KOPT-K1 (cell line): Measurements from ENCODE around the gene SH3GLB2.
"Not testable (repeated sequence)": the region's sequence is repeated elsewhere in the genome, so short reads cannot be mapped to it uniquely, and the experiment has no call there.

Experiments used
- H3K27ac ChIP-seq: fragments of 200-600 bp; sonication (generic); 2 replicates; pipeline ENCODE4 v1.5.1; 2016; ENCODE audit warnings: antibody characterized with exemption, mild to moderate bottlenecking, low read depth, low read length; ENCODE audit not compliant: poor library complexity, severe bottlenecking
- H3K36me3 ChIP-seq: fragments of 200-600 bp; sonication (generic); 2 replicates; pipeline ENCODE4 v1.5.1; 2017; ENCODE audit warnings: antibody characterized with exemption, mild to moderate bottlenecking, low read length, moderate library complexity; ENCODE audit not compliant: insufficient read depth
- H3K9me3 ChIP-seq: fragments of 200-600 bp; sonication (generic); 2 replicates; pipeline ENCODE4 v1.5.1; 2017; ENCODE audit warnings: antibody characterized with exemption, low read length, mild to moderate bottlenecking; ENCODE audit not compliant: insufficient read depth, poor library complexity, severe bottlenecking

Gene SH3GLB2

DNA sequence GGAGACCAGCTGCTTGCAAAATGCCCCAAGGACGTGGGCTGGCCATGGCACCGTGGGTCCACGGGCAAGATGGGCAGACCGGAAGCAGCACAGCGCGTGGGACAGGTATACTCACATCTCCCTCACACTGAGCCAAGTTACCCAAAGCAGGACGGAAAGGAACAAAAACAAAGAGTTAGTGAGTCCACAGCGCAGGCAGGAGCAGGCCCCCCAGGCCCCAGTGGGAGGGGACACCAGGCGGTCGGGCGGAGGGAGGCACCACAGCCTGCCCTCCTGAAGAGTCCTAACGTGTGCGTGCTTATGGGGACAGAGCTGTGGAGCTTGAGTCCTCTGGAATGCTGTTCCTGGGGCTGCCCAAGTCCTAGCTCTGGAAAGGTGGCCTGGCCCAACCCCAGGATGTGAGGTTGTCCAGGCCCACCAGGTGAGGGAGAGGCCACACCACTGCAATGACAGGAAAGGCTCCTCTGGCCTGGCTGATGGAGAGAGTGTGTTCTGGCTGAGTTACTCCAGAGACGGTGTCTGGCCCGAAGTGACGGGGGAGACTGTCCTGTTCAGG is 15.2 kb downstream of the SH3GLB2 start:
- Histone ChIP-seq H3K9me3 (no peaks in the 10 kb centered on the region), H3K27ac (no peak overlapping the region), H3K36me3 (peaks cover 79% of the 10 kb centered on the region)

DNA sequence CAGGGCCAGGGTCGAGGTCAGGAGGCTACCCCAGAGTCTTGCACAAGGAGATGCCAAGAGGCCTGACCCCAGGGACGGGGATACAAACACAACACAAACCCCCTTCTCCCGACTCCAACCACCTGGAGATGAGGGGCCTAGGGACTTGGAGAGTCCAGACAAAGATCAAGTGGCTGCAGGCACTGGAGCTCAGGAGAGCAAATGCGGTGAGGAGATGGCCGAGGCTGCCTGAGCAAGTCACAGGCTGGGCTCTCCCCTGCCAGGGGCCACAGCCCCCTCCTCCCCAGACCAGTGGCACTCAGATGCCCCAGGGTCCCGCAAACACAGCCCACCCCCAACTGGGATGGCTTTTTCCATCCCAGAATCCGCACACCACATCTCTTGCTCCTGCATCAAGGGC is 15.8 kb downstream of the SH3GLB2 start:
- Histone ChIP-seq H3K36me3 (peaks cover 80% of the 10 kb centered on the region), H3K9me3 (no peaks in the 10 kb centered on the region), H3K27ac (no peak overlapping the region)

DNA sequence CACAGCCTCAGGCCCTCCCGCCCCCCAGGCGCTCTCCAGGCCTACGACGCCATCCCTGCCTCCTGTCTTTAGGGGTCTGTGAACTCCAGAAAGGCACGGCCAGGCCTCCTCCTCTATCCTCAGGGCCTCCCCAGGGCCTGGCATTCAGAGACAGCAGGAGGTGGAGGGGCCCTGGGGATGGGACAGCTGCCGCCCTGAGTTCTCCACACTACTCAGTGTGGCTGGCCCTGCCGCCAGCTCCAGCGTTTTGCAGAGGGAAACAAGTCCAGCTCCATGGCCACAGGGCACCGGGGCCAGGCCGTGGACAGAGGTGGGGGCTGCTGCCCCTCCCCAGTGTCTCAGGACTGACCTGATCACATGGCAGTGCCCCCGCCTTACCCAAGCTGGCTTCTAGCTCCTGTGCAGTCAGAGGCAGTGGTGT is 16.4 kb downstream of the SH3GLB2 start:
- Histone ChIP-seq H3K9me3 (no peaks in the 10 kb centered on the region), H3K27ac (no peak overlapping the region), H3K36me3 (peaks cover 85% of the 10 kb centered on the region)

DNA sequence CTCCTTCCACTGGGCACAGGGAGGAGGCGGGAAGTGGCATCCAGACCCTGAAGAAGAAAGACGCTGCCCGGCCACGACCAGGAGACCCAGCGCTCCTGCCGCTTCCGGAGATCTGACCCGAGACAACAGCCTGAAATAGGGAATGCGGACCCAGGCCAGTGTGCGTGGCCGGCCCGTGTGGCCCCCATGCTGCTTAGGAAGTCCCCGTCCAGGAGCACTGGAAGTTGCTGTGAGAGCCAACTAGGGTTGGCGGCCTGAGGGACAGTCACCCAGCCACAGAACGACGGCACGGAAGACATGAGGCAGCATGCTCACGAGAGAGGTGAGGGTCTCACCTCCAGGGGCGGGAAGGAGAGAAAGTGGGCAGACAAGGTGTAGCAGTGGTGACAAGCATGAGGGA is 17.0 kb downstream of the SH3GLB2 start:
- H3K9me3 ChIP-seq, result no peaks in the 10 kb centered on the region
- no peak overlapping the region for H3K27ac ChIP-seq
- H3K36me3 ChIP-seq, result peaks cover 91% of the 10 kb centered on the region

DNA sequence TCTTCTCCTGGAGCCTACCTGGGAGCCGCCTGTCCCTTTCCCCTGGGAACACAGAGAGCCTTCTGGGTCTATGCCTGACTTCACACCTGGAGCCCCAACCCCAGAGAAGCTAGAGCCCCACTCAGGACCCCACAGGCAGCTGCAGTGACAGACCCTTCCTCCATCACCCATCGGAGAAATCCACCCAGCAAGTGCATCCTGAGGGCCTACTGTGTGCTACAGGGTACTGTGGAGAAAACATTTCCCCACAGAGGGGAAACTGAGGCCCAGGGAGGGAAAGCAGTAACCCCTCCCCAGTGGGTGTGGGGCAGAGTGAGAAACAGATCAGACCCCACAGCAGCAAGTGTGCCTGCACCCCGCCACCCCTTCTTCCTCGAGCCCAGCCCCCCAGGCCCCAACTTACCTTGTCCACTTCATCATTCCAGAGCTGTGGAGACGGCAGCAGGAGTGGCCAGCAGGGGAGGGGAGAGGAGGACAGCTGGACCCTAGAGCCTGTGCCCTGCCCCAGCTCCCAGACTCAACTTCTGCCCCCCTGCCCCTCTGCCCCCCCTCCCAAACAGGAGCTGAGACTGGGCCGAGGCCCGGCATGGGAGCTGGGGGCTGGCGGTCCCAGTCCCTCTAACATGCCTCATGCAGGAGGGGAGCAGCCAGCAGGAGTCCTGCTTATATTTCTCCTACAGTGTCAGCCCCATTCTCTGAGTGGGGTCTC is 17.7 kb downstream of the SH3GLB2 start:
- Histone ChIP-seq H3K27ac (no peak overlapping the region), H3K9me3 (no peaks in the 10 kb centered on the region), H3K36me3 (peaks cover 99% of the 10 kb centered on the region)

DNA sequence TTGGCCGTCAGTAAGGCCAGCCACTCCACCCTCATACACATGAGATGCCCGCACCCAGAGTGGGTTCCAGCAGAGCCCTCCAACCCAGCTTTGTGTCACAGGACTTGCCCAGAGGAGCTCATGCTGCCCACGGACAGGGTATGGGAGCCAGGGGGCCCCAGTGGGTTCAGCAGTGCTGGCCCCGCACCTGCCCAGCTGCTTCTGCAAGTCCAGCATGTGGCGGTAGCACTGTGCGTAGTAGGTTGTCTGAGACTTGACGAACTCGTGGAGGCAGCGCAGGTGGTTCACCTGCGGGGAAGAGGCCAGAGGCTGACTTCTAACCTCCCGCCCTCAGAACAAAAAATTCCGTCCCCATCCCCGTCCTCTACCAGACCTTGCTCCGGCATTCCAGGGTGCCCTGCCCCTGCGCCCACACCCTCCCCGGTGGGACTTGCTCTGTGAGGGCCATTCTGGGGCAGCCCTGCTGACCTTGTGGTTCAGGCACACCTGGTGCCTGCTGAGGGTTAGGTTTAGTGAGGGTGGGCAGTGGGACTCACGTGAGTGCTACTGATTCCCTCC is 18.5 kb downstream of the SH3GLB2 start:
- Histone ChIP-seq H3K9me3 (no peaks in the 10 kb centered on the region), H3K27ac (no peak overlapping the region), H3K36me3 (peaks cover 99% of the 10 kb centered on the region)

DNA sequence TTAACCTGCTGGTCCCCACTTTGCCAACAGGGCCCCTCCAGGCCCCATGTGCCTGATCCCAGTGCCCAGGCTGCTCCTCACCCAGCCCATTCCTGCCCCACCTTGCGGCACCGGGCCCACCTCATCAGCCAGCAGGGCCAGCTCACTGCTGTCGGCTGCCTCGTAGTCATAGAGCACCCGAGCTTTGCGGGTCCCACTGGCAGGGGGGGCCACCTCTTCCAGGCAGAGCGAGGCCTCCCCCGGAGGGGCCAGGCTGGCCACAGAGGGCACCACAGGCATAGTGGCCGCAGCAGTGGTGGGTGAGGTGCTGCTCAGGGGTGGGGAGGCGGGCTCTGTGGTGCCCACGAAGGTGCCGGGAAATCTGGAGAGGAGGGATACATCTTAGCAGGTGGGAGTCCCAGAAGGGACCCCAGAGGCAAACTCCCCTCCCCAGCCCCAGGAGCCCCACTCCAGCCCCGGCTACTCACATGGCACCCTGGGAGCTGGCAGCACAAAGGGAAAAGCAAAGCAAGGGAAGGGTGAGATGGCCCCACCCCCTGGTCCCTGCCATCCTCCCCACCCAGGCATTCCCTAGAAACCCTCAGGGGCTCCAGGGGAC is 19.0 kb downstream of the SH3GLB2 start:
- Histone ChIP-seq H3K9me3 (no peaks in the 10 kb centered on the region), H3K36me3 (peaks cover 97% of the 10 kb centered on the region), H3K27ac (no peak overlapping the region)

DNA sequence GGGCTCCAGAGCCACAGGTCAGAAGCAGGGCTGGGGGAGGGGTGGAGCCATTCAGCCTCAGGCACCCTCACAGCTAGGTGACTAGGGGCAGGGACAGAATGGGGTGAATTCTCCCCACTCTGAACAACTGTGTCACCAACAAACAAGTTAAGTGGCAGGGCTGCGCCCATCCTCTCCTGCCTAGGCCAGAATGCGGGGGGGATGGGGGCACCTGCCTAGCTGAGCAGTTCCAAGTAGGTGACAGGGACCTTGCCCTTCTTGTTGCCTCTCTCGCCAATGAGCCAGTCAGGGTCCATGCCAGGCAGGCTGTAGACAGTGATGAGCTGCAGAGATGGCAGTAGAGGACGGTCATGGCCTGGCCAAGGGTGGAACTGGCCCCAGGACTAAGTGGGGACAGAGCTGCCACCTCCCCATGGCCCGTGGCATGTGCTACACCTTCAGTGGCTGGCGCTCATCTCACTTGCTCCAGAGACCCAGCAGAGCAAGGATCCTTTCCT is 19.6 kb downstream of the SH3GLB2 start:
- Histone ChIP-seq H3K36me3 (peaks cover 97% of the 10 kb centered on the region), H3K27ac (no peak overlapping the region), H3K9me3 (no peaks in the 10 kb centered on the region)

DNA sequence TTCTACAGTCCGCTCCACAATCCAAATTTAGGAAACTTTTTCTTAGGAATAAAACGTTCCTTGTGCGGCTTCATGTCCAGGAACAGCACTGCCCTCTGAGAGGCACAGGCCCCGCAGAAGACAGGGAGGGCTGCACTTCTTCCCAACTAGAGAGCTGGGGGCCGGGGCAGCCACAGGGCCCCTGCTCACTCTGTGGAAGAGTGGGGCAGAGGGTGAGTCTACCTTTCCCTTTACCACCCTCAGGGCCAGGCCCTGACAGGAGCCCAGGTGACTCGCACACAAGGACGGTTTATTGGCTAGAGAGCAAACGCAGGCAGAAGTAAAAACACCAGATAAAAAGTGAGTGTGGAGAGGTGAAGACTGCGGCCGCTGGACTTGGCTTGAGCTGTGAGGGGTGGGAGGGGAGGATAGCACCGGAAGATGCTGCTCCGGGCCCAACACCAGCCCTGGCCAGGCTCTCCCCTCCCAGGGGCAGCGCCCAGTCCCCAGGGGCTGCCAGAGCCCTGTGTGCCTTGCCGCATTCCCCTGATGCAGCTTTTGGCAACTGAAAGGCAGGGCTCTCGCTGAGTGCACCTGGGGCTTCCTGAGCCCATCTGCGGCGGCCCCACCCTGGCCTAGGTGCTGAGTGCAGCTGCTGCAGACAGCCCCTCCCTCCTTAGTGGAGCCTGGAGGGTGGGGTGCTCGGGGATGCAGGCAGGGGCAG is 20.2 kb downstream of the SH3GLB2 start:
- Histone ChIP-seq H3K9me3 (no peaks in the 10 kb centered on the region), H3K36me3 (peaks cover 97% of the 10 kb centered on the region), H3K27ac (no peak overlapping the region)

DNA sequence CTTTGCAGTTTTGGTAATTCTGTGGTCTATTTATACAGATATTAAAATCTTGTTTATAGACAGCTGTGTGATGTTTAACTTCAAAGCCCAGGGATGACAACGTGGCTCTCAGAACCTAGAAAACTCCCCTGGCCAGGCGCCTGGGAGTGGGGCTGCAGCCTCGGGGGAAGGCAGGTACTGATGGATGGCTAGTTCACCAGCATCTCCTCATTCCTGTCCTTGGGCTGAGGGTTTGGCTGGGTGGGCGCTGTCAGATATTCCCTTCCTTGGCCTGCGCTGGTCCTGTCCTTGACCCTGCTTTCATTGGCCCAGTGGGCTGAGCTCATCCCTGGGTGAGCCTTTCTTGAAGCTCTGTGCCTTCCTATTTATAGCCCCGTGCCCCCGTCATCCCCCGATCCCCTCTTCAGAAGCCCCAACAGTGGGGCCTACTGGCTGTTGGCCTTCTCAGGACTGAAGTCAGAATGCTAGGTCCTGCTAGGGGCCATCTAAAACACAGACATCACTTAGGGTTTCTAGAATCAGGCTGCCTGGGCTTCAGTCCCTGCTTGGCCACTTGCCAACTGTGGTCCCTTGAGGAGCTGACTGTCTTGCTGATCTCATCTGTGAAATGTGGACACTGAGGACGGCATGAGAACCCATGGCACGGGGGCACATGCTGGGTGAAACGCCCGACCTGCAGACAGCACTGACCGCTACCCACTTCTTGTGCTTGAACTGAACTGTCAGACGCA is 20.9 kb downstream of the SH3GLB2 start:
- Histone ChIP-seq H3K9me3 (no peaks in the 10 kb centered on the region), H3K27ac (no peak overlapping the region), H3K36me3 (peaks cover 97% of the 10 kb centered on the region)

DNA sequence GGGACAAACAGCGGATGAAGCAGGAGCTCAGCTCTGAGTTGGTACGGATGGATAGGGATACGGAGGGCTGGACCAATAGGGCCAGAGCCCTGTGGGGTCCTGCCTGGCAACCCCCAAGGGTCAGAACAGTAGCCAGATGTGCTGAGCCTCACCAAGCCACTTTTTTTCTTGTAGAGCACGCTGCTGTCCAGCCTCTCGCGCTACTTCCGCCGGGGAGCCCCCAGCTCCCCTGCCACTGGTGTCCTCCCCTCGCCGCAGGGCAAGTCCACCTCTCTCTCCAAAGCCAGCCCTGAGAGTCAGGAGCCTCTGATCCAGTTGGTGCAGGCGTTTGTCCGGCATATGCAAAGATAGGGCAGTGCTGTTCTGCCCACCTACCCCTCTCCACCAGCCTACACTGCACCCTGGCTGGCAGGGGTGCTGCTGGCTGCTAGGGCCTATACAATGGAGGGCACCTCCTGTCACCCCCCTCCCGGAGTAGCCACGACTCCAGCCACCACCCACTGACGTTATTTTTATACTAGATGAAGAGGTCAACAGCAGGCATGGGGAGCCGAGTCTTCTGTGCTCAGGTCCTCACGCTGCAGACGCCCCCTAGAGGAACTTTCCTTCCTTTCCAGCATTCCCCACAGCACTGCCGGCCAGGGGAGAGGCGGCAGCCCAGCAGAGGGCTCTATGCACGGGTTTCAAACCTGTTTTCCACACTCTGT is 21.6 kb downstream of the SH3GLB2 start:
- Histone ChIP-seq H3K9me3 (no peaks in the 10 kb centered on the region), H3K27ac (no peak overlapping the region), H3K36me3 (peaks cover 98% of the 10 kb centered on the region)

DNA sequence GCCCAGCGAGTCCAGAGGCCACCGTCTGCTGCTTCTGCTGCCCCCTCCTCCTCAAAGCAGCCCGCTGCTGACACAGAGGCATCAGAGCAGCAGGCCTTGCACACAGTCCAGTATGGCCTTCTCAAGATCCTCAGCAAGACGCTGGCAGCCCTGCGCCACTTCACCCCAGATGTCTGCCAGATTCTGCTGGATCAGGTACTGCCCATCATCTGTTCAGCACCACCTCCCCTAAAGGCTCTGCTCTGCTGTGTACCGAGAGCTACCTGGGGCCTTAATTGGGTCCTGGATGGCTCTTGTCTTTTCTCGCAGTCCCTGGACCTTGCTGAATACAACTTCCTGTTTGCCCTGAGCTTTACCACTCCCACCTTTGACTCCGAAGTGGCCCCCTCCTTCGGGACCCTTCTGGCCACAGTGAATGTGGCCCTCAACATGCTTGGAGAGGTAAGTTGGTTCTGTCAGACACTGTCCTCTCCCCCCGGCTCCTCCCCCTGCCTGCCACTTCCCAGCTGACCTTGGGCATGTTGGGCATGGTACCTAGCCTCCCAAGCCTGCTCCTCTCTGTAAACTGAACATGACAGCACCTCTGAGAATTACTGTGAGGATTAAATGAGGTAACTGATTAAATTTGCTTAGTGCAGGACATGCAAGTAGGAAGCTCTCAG is 22.7 kb downstream of the SH3GLB2 start:
- peaks cover 98% of the 10 kb centered on the region for H3K36me3 ChIP-seq
- no peak overlapping the region for H3K27ac ChIP-seq
- no peaks in the 10 kb centered on the region for H3K9me3 ChIP-seq

DNA sequence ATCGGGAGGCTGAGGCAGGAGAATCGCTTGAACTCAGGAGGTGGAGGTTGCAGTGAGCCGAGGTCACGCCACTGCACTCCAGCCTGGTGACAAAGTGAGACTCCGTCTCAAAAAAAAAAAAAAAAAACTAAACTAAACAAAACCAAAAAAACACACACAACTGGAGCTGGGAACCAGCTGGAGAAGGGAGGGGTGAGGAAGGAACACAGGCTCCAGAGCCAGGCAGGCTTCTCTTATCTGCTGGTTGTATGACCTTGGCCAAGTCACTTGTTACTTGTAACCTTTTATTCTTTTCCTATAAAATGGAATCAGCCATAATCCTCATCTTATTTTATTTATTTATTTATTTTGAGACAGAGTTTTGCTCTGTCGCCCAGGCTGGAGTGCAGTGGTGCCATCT is 24.0 kb downstream of the SH3GLB2 start:
- not testable (repeated sequence) for H3K27ac ChIP-seq, H3K9me3 ChIP-seq
- H3K36me3 ChIP-seq, result peaks cover 98% of the 10 kb centered on the region

DNA sequence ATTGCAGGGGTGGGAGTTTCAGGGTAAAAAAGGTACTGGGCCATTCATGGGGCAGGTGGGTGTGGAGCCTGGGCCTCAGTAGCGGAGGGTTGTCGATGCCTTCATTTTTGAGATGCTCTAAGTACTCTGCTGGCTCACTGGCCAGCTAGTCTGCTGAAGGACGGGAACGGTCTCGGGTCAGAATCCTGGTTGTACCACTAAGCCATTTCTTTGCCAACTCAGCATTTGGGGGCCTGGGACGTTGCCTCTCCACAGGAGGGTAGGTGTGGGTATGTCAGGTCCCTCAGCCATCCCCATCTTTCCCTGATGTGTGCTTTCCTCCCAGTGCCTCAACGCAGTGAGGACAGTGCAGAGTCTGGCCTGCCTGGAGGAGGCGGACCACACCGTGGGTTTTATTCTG is 25.1 kb downstream of the SH3GLB2 start:
- Histone ChIP-seq H3K9me3 (no peaks in the 10 kb centered on the region), H3K27ac (no peak overlapping the region), H3K36me3 (peaks cover 98% of the 10 kb centered on the region)
